ENCODE data around the gene PLCG1. TPM values are rescaled to one million over a fixed set of nuclear protein-coding genes. Genes with fewer than 3 reads are reported as not detected.

The PLCG1 gene
- total RNA-seq, 2 donors from 2014 or later = 185 to 255 TPM

GRCh38 chr20:41175201-41175651, 37.9 kb downstream of the PLCG1 start:
- TF ChIP-seq CTCF (IDR thresholded peaks at IDR 0.05) = no peak
- H3K27ac ChIP-seq = peak overlapping the region; percentile 84 to 95
- H3K9me3 ChIP-seq = no peaks in the 10 kb centered on the region
- DNase-seq (ENCODE audit: low spot score) (no peak), ATAC-seq (ENCODE audit: insufficient number of reproducible peaks, low FRiP score, low read depth) (no peak)
- no peaks in the 10 kb centered on the region for H3K27me3 ChIP-seq (replicated peaks; ENCODE audit: insufficient read depth)
- peaks cover 2% of the 10 kb centered on the region for H3K36me3 ChIP-seq
- H3K4me1 ChIP-seq (ENCODE audit: control insufficient read depth in 1 of 2, low read depth in 2 of 2) = peaks cover 44 to 80% of the 10 kb centered on the region in 2 donors
- no peak overlapping the region for H3K4me3 ChIP-seq

- DNase-seq (ENCODE audit: low spot score) = no peak
- no peak for ATAC-seq (ENCODE audit: insufficient number of reproducible peaks, low FRiP score, low read depth)
- peaks cover 44 to 80% of the 10 kb centered on the region in 2 donors for H3K4me1 ChIP-seq (ENCODE audit: control insufficient read depth in 1 of 2, low read depth in 2 of 2)
- TF ChIP-seq CTCF (IDR thresholded peaks at IDR 0.05) = no peak
- no peak overlapping the region for H3K4me3 ChIP-seq
- no peaks in the 10 kb centered on the region for H3K36me3 ChIP-seq
- no peaks in the 10 kb centered on the region for H3K27me3 ChIP-seq (replicated peaks; ENCODE audit: insufficient read depth)
- H3K27ac ChIP-seq = peak overlapping the region; percentile 84 to 95
- no peaks in the 10 kb centered on the region for H3K9me3 ChIP-seq
These were observed 38.5 kb downstream of the PLCG1 start for GRCh38 chr20:41175727-41176330.

GRCh38 chr20:41176711-41177552, 39.6 kb downstream of the PLCG1 start:
- no peak overlapping the region for H3K4me3 ChIP-seq
- H3K9me3 ChIP-seq = no peaks in the 10 kb centered on the region
- peak overlapping the region; percentile 84 to 95 for H3K27ac ChIP-seq
- DNase-seq (ENCODE audit: low spot score) = no peak
- no peaks in the 10 kb centered on the region for H3K27me3 ChIP-seq (replicated peaks; ENCODE audit: insufficient read depth)
- H3K4me1 ChIP-seq (ENCODE audit: control insufficient read depth in 1 of 2, low read depth in 2 of 2) = peaks cover 44 to 79% of the 10 kb centered on the region in 2 donors
- ATAC-seq (ENCODE audit: insufficient number of reproducible peaks, low FRiP score, low read depth) = no peak
- no peak for TF ChIP-seq CTCF (IDR thresholded peaks at IDR 0.05)
- no peaks in the 10 kb centered on the region for H3K36me3 ChIP-seq

GRCh38 chr20:41177636-41178035, 40.3 kb downstream of the PLCG1 start:
- Histone ChIP-seq H3K27ac (peak overlapping the region; percentile 84 to 95), H3K27me3 (replicated peaks; ENCODE audit: insufficient read depth) (no peaks in the 10 kb centered on the region), H3K9me3 (no peaks in the 10 kb centered on the region), H3K4me3 (peak overlapping the region; percentile 13), H3K4me1 (ENCODE audit: control insufficient read depth in 1 of 2, low read depth in 2 of 2) (peaks cover 44 to 72% of the 10 kb centered on the region in 2 donors), H3K36me3 (no peaks in the 10 kb centered on the region)
- TF ChIP-seq CTCF (IDR thresholded peaks at IDR 0.05) = no peak
- DNase-seq (ENCODE audit: low spot score) = peak; percentile 59
- ATAC-seq (ENCODE audit: insufficient number of reproducible peaks, low FRiP score, low read depth) = peak; percentile 85

GRCh38 chr20:41178495-41178894, 41.2 kb downstream of the PLCG1 start:
- H3K9me3 ChIP-seq = no peaks in the 10 kb centered on the region
- H3K4me3 ChIP-seq = no peak overlapping the region
- TF ChIP-seq CTCF (IDR thresholded peaks at IDR 0.05) = no peak
- H3K27ac ChIP-seq = peak overlapping the region; percentile 84 to 95
- ATAC-seq (ENCODE audit: insufficient number of reproducible peaks, low FRiP score, low read depth) (no peak), DNase-seq (ENCODE audit: low spot score) (no peak)
- H3K36me3 ChIP-seq = no peaks in the 10 kb centered on the region
- H3K4me1 ChIP-seq (ENCODE audit: control insufficient read depth in 1 of 2, low read depth in 2 of 2) = peaks cover 44 to 63% of the 10 kb centered on the region in 2 donors
- H3K27me3 ChIP-seq (replicated peaks; ENCODE audit: insufficient read depth) = no peaks in the 10 kb centered on the region

All from thoracic aorta (tissue), 2 donors.